IMR-90 (cell line): Measurements from ENCODE around the gene CDH23. TPM values are rescaled to one million over a fixed set of nuclear protein-coding genes. Genes with fewer than 3 reads are reported as not detected.

Experiments
- ATAC-seq: fragments of 200-7000 bp; cut with Tn5 transposase; 2 replicates; pipeline ENCODE4 v1.9.1; 2020; ENCODE audit warnings: low read depth, mild to moderate bottlenecking, moderate library complexity
- BruUV-seq: library from RNA; stranded (reverse); fragments of 400-500 nt; replicated peaks from 2 replicates; lab custom pipeline; 2021; lab: Mats Ljungman, UMichigan
- CTCF ChIA-PET: fragments of 300-600 bp; formaldehyde crosslinking; extraction: SDS; loops from one replicate; lab custom pipeline; 2021; ENCODE audit warnings: antibody characterized with exemption; lab: Yijun Ruan, JAX
- POLR2A ChIA-PET: fragments of 300-600 bp; sonication (Branson Sonifier 250); formaldehyde crosslinking; loops from one replicate; lab custom pipeline; 2022; ENCODE audit warnings: antibody characterized with exemption; ENCODE audit not compliant: unreplicated experiment; lab: Charles Lee
- DNase-seq: peaks from one replicate; pipeline ENCODE4 v3.0.0; 2013
- H2AFZ ChIP-seq: replicated peaks from 2 replicates; pipeline ENCODE3; 2013; ENCODE audit warnings: low read length, mild to moderate bottlenecking; ENCODE audit not compliant: poor library complexity
- H2AK5ac ChIP-seq: 2 replicates; pipeline ENCODE4 v1.6.1; 2013; ENCODE audit warnings: low read depth, low read length, inconsistent platforms
- H2AK9ac ChIP-seq: replicated peaks from 2 replicates; pipeline ENCODE3; 2013; ENCODE audit warnings: mild to moderate bottlenecking, low read depth, low read length, moderate library complexity; ENCODE audit not compliant: poor library complexity
- H2BK120ac ChIP-seq: 2 replicates; pipeline ENCODE4 v1.6.1; 2013; ENCODE audit warnings: low read depth, low read length, inconsistent platforms
- H2BK15ac ChIP-seq: 3 replicates; pipeline ENCODE4 v1.6.1; 2013; ENCODE audit warnings: low read depth, low read length, inconsistent platforms
- H2BK20ac ChIP-seq: 2 replicates; pipeline ENCODE4 v1.6.1; 2013; ENCODE audit warnings: low read depth, mild to moderate bottlenecking, inconsistent platforms, low read length, moderate library complexity
- H2BK5ac ChIP-seq: 2 replicates; pipeline ENCODE4 v1.6.1; 2013; ENCODE audit warnings: mild to moderate bottlenecking, low read depth, low read length, inconsistent platforms; ENCODE audit not compliant: poor library complexity, severe bottlenecking
- H3K14ac ChIP-seq: replicated peaks from 2 replicates; pipeline ENCODE4 v1.6.1; 2013; ENCODE audit warnings: low read depth, low read length, inconsistent platforms
- H3K18ac ChIP-seq: 2 replicates; pipeline ENCODE4 v1.6.1; 2013; ENCODE audit warnings: low read depth, low read length, control low read depth
- H3K23ac ChIP-seq: 2 replicates; pipeline ENCODE4 v1.6.1; 2013; ENCODE audit warnings: low read depth, low read length, inconsistent platforms
- H3K27ac ChIP-seq: 2 replicates; pipeline ENCODE4 v1.5.1; 2013; ENCODE audit warnings: mild to moderate bottlenecking, control low read depth, low read length; ENCODE audit not compliant: insufficient read depth
- H3K27me3 ChIP-seq: 2 replicates; pipeline ENCODE4 v1.6.1; 2013; ENCODE audit warnings: low read length; ENCODE audit not compliant: control insufficient read depth, insufficient read depth
- H3K36me3 ChIP-seq: 2 replicates; pipeline ENCODE4 v1.6.1; 2013; ENCODE audit warnings: low read length, mixed read lengths; ENCODE audit not compliant: control insufficient read depth, insufficient read depth
- H3K4ac ChIP-seq: 2 replicates; pipeline ENCODE4 v1.6.1; 2013; ENCODE audit warnings: low read depth, low read length, inconsistent platforms
- H3K4me1 ChIP-seq: 2 replicates; pipeline ENCODE4 v1.6.1; 2013; ENCODE audit warnings: low read length, mixed read lengths; ENCODE audit not compliant: control insufficient read depth, insufficient read depth
- H3K4me2 ChIP-seq: 2 replicates; pipeline ENCODE4 v1.6.1; 2013; ENCODE audit warnings: low read depth, mild to moderate bottlenecking, control low read depth, low read length, moderate library complexity
- H3K4me3 ChIP-seq: 2 replicates; pipeline ENCODE4 v1.5.1; 2013; ENCODE audit warnings: low read depth, mild to moderate bottlenecking, control low read depth, low read length, moderate library complexity; ENCODE audit not compliant: insufficient read depth
- H3K56ac ChIP-seq: 2 replicates; pipeline ENCODE4 v1.6.1; 2013; ENCODE audit warnings: low read length, inconsistent platforms; ENCODE audit not compliant: insufficient read depth; ENCODE audit errors: extremely low read depth
- H3K79me1 ChIP-seq, 2 experiments: 2 replicates each; pipeline ENCODE4 v1.6.1; 2013; ENCODE audit warnings: low read length in 2 of 2, inconsistent platforms in 1 of 2, low read depth in 1 of 2
- H3K9ac ChIP-seq: 2 replicates; pipeline ENCODE4 v1.6.1; 2013; ENCODE audit warnings: low read depth, low read length, control low read depth
- H3K9me1 ChIP-seq: 2 replicates; pipeline ENCODE4 v1.6.1; 2013; ENCODE audit warnings: low read length, inconsistent platforms; ENCODE audit not compliant: insufficient read depth
- H3K9me3 ChIP-seq: 2 replicates; pipeline ENCODE4 v1.6.1; 2013; ENCODE audit warnings: low read length; ENCODE audit not compliant: control insufficient read depth, insufficient read depth
- H4K20me1 ChIP-seq: 2 replicates; pipeline ENCODE4 v1.6.1; 2013; ENCODE audit warnings: low read length, inconsistent platforms; ENCODE audit not compliant: insufficient read depth
- H4K5ac ChIP-seq: 2 replicates; pipeline ENCODE4 v1.6.1; 2013; ENCODE audit warnings: mild to moderate bottlenecking, low read depth, low read length, control low read depth
- H4K8ac ChIP-seq, 2 experiments: 2 replicates each; pipeline ENCODE4 v1.6.1; 2013; ENCODE audit warnings: low read depth in 2 of 2, low read length in 2 of 2, control low read depth in 1 of 2, inconsistent platforms in 1 of 2
- H4K91ac ChIP-seq: 2 replicates; pipeline ENCODE4 v1.6.1; 2013; ENCODE audit warnings: low read depth, low read length, inconsistent platforms; ENCODE audit not compliant: insufficient read depth
- BHLHE40 ChIP-seq: fragments of 150-350 bp; IDR thresholded peaks from 2 replicates; pipeline ENCODE4 v1.6.1; 2016; ENCODE audit warnings: mild to moderate bottlenecking, low read depth, low read length
- CEBPB ChIP-seq: IDR thresholded peaks from 2 replicates; pipeline ENCODE4 v1.6.1; 2012; ENCODE audit warnings: low read depth, low read length, improper control_type of control experiment
- CHD1 ChIP-seq: IDR thresholded peaks from 2 replicates; pipeline ENCODE4 v1.6.1; 2012; ENCODE audit warnings: low read depth, low read length, improper control_type of control experiment
- CTCF ChIP-seq: conservative IDR thresholded peaks from 2 replicates; pipeline ENCODE4 v1.5.1; 2012; ENCODE audit warnings: mild to moderate bottlenecking, low read depth, low read length, improper control_type of control experiment
- FOS ChIP-seq: fragments of 150-350 bp; IDR thresholded peaks from 2 replicates; pipeline ENCODE4 v1.6.1; 2016; ENCODE audit warnings: low read depth, low read length
- MAFK ChIP-seq: IDR thresholded peaks from 2 replicates; pipeline ENCODE4 v1.6.1; 2012; ENCODE audit warnings: low read depth, low read length, improper control_type of control experiment
- MXI1 ChIP-seq: IDR thresholded peaks from 2 replicates; pipeline ENCODE4 v1.6.1; 2012; ENCODE audit warnings: low read depth, mild to moderate bottlenecking, low read length, moderate library complexity, borderline replicate concordance
- NFE2L2 ChIP-seq: fragments of 150-350 bp; IDR thresholded peaks from 2 replicates; pipeline ENCODE4 v1.6.1; 2016; ENCODE audit warnings: low read depth, mild to moderate bottlenecking, low read length
- RAD21 ChIP-seq: IDR thresholded peaks from 2 replicates; pipeline ENCODE4 v1.6.1; 2012; ENCODE audit warnings: low read length, improper control_type of control experiment
- RCOR1 ChIP-seq: IDR thresholded peaks from 2 replicates; pipeline ENCODE4 v1.6.1; 2012; ENCODE audit warnings: mild to moderate bottlenecking, low read length, improper control_type of control experiment; ENCODE audit not compliant: insufficient replicate concordance
- RFX5 ChIP-seq: IDR thresholded peaks from 2 replicates; pipeline ENCODE4 v1.8.0; 2012; ENCODE audit warnings: low read depth, mild to moderate bottlenecking, low read length, moderate library complexity
- SMC3 ChIP-seq: fragments of 150-350 bp; IDR thresholded peaks from 2 replicates; pipeline ENCODE4 v1.6.1; 2016; ENCODE audit warnings: low read depth, mild to moderate bottlenecking, antibody characterized with exemption, low read length, moderate library complexity
- WGBS, 2 experiments: methylation state at CpG; one replicate each; pipeline versions ENCODE4 v1.1.5 to v1.1.7; 2013; ENCODE audit warnings: missing lambda C conversion rate in 2 of 2; ENCODE audit not compliant: insufficient read length in 1 of 2; ENCODE audit errors: extremely low coverage in 2 of 2; 5-methylcytosine and 5-hydroxymethylcytosine counted together
- dilution Hi-C: fragments of 300-500 bp; cut with HindIII; formaldehyde crosslinking; loops from one replicate; pipeline ENCODE4 v1.14.3; 2018; ENCODE audit warnings: low sequenced_read_pairs; ENCODE audit not compliant: unreplicated experiment
- in situ Hi-C: fragments of 300-500 bp; cut with MboI; formaldehyde crosslinking; loops from 3 replicates; pipeline ENCODE4 v1.14.3; 2019; ENCODE audit warnings: low sequenced_read_pairs, inconsistent platforms, mixed read lengths
- intact Hi-C: fragments of 100-400 bp; cut with micrococcal nuclease; formaldehyde crosslinking; loops from 2 replicates; pipeline ENCODE4 v1.10.0; 2022
- polyA plus RNA-seq, 3 experiments: library from polyadenylated mRNA; depleted of rRNA; stranded (reverse); fragments of >200 nt; gene quantifications; 2 replicates each; pipeline ENCODE4 v1.2.3, GENCODE V29; 2012; ENCODE audit warnings: low replicate concordance in 1 of 3
- total RNA-seq: library from RNA; depleted of rRNA; stranded (reverse); fragments of >200 nt; gene quantifications from 2 replicates; pipeline ENCODE4 v1.2.3, GENCODE V29; 2012
- TF ChIP-seq, protein P1 (sequence below): fragments of 150-350 bp; IDR thresholded peaks from 2 replicates; pipeline ENCODE4 v1.6.1; 2017; ENCODE audit warnings: mild to moderate bottlenecking, antibody characterized with exemption, low read length, low read depth
- TF ChIP-seq, protein P2 (sequence below): fragments of 150-350 bp; IDR thresholded peaks from 2 replicates; pipeline ENCODE4 v1.6.1; 2016; ENCODE audit warnings: low read depth, mild to moderate bottlenecking, low read length, moderate library complexity, borderline replicate concordance

The CDH23 gene
- total and polyA plus RNA-seq, 2 of the 4 experiments (the other 2 are of a cell fraction) = under 0.01 to 0.03 TPM

DNA sequence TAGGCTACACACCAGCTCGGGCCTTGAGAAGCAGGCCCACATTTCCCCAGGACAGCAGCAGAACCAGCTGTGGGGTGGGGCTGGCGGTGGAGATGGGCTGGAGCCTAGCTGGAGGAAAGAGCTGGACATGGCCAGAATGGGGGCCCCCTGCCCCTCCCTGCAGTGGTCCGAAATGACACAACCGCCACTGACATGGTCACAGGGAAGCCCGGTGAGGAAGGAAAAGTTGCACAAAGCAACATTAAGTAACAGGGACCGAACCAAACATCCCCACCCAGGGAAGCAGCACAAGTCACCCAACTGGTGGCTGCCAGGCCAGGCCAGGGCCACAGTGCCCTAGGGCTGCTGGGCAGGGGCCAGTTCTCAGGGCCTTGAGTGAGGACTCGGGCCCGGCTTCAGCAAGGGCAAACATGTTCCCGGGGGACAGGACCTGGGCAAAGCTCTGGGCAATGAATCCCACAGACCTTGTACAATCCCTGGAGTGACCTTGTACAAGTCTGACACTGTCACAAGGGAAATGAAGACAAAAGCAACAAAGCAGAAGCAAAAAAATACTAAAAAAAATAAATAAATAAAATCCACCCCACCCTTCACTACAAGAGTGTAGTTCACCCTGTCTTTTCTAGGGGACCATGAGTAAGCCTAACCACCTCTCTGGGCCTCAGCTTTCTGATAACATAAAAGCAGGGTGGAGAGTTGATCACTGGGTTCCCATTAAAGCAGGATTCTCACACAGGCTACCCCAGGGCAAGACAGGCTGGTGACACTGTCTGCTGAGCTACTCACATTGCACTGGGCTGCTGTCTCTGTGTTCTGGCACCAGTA, 421.3 kb downstream of the CDH23 start:
- H3K4me1 ChIP-seq = no peaks in the 10 kb centered on the region
- H2BK20ac ChIP-seq = no peak overlapping the region
- no peak overlapping the region for H4K91ac ChIP-seq
- H3K23ac ChIP-seq = no peak overlapping the region
- in situ Hi-C loops (loop anchor here (10.0 kb wide), 2 partner anchors 433 to 503 kb away; partner anchors contain the start of gene SLC29A3), dilution Hi-C loops (no loop called here), intact Hi-C loops (no loop called here)
- no peak overlapping the region for H3K4me2 ChIP-seq
- no peaks in the 10 kb centered on the region for H3K27me3 ChIP-seq
- no peak overlapping the region for H3K56ac ChIP-seq
- no peaks in the 10 kb centered on the region for H3K9me3 ChIP-seq
- peaks cover 19% of the 10 kb centered on the region for H4K20me1 ChIP-seq
- no peak overlapping the region for H3K4ac ChIP-seq
- H4K5ac ChIP-seq = no peak overlapping the region
- no peak overlapping the region for H2BK120ac ChIP-seq
- 90% methylated on average over 4 of the region's 9 CpGs; no CpG with 5 or more reads in 1 of the 2 experiments for WGBS, 2 experiments
- H2AK5ac ChIP-seq = no peak overlapping the region
- no peak overlapping the region for H2BK15ac ChIP-seq
- no peak overlapping the region for H2AFZ ChIP-seq
- ChIA-PET POLR2A (no interaction called here), CTCF (interaction anchor here (0.9 to 1.3 kb wide), 2 partner anchors 78 to 121 kb away, joined by 3 read pairs; no protein-coding TSS in a partner anchor)
- H3K4me3 ChIP-seq = no peak overlapping the region
- H3K36me3 ChIP-seq = peaks cover 66% of the 10 kb centered on the region
- H3K79me1 ChIP-seq = peaks cover 4 to 6% of the 10 kb centered on the region in 2 experiments; a peak in 3 of 4 replicates
- H2AK9ac ChIP-seq = no peak overlapping the region
- ATAC-seq (no peak), DNase-seq (no peak)
- H2BK5ac ChIP-seq = no peak overlapping the region
- no peak overlapping the region for H3K18ac ChIP-seq
- no peak overlapping the region for H4K8ac ChIP-seq
- no peak overlapping the region for H3K14ac ChIP-seq
- no TSS peak for BruUV-seq
- H3K9ac ChIP-seq = no peak overlapping the region
- no peaks in the 10 kb centered on the region; the same call in 1 of the 2 replicates for H3K9me1 ChIP-seq
- no peak overlapping the region for H3K27ac ChIP-seq
- no peak for TF ChIP-seq CEBPB
- TF ChIP-seq, protein P1, sequence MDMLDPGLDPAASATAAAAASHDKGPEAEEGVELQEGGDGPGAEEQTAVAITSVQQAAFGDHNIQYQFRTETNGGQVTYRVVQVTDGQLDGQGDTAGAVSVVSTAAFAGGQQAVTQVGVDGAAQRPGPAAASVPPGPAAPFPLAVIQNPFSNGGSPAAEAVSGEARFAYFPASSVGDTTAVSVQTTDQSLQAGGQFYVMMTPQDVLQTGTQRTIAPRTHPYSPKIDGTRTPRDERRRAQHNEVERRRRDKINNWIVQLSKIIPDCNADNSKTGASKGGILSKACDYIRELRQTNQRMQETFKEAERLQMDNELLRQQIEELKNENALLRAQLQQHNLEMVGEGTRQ = no peak
- no peak for TF ChIP-seq MAFK
- no peak for TF ChIP-seq CHD1
- TF ChIP-seq, protein P2, sequence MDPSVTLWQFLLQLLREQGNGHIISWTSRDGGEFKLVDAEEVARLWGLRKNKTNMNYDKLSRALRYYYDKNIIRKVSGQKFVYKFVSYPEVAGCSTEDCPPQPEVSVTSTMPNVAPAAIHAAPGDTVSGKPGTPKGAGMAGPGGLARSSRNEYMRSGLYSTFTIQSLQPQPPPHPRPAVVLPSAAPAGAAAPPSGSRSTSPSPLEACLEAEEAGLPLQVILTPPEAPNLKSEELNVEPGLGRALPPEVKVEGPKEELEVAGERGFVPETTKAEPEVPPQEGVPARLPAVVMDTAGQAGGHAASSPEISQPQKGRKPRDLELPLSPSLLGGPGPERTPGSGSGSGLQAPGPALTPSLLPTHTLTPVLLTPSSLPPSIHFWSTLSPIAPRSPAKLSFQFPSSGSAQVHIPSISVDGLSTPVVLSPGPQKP = no peak
- no peak for TF ChIP-seq RAD21
- TF ChIP-seq BHLHE40 = no peak
- no peak for TF ChIP-seq RCOR1
- TF ChIP-seq SMC3 = no peak
- no peak for TF ChIP-seq RFX5
- TF ChIP-seq NFE2L2 = no peak
- no peak for TF ChIP-seq MXI1
- no peak for TF ChIP-seq CTCF
- no peak for TF ChIP-seq FOS
